ENCODE data around the gene DNTT.

GRCh38 chr10:96337106-96337505 lies 32.9 kb downstream of the DNTT start:
- TF ChIP-seq CTCF (IDR thresholded peaks at IDR 0.05; ENCODE audit: poor library complexity, severe bottlenecking): no peak
- no peak for TF ChIP-seq EP300 (conservative IDR thresholded peaks at IDR 0.05; ENCODE audit: poor library complexity, severe bottlenecking)
